ENCODE results near the gene POU3F3.

Gene POU3F3

DNA sequence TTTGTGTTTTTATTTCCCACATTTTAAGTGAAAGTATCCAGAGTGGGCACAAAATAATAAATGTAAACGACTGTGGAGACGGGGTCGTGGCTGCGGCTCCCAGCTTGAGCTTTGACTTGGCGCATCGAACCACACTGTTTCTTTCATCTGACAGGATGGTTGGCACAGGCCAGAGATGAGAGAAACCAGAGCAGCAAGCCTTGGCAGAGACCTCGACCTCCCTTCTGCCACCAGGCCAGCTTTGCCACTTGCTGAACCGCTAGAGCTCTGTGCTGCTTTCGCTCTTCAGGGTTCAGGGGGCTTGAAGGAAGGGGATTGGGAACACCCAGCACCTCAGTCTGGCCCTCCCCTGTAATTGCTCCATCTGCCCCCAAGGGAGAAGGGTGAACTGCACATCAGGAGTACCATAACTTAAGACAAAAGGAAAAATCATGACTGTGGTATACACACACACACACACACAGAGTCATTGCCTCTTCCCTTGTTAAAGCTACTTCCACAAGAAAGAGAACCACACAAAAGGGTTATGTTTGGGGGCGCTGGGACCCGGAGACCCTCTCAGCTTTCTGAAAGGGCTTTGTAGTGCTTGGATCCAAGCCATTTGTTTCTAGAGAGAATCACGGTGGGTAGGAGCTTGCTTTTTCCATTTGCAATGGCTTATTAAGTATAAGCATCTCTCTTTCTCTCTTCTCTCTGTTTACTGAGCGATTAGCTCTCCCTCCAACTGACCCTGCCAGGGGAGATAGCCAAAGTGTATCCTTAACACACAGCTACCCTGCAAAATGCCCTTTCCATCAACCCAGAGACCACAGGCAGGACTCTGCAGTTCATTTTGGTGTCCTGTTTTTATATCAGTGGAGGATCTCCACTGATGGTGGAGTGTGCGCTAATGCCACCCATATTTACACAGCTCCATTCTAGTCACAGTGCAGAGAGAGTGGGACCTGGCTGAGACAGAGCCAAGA, 23.0 kb downstream of the POU3F3 start:
- no peak for DNase-seq (ENCODE audit: low read depth)

DNA sequence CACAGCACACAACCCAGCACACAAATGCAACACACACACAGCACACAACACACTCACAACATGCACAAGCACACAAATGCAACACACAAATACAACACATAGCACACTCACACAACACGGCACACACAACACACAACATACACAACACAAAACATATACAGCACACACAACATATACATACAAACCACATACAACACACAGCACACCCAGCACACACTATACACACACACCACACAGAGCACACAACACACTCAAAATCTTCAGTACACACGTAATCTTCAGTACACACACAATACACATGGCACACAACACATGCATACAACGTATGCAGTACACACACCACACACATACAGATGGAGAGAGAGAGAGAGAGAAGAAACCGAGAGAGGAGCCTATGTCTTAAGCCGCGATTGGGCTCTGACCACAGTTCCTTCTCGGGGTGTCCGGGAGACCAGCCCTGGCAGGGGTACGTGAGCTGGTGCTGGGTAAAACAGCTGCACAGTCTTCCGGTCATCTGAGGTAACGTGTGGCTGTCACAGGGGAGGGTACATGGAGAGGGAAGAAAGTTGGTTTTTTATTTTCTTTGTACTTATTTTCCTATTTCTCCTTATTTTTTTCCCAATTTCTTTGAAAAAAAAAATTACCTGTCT, 25.1 kb downstream of the POU3F3 start:
- DNase-seq (ENCODE audit: low read depth) = no peak

DNA sequence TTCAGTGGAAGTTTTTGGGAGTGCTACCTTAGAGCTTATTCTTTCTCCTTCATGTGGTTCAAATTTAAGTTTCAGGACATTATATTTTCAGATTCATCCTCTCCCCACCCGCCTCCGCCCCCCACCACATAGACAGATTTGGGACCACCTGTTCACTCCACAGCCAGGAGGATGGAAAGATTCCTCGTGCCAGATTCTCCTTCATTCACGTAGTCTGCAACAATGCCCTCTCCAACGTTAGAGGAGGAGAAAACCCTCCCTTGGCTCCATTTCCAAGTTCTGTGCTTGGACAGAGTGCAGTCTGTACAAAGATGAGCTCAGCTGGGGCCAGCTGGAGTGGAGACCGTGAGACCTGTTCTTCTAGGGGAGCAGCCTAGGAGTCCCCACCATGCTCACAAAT, 26.2 kb downstream of the POU3F3 start:
- DNase-seq (ENCODE audit: low read depth) = no peak

DNA sequence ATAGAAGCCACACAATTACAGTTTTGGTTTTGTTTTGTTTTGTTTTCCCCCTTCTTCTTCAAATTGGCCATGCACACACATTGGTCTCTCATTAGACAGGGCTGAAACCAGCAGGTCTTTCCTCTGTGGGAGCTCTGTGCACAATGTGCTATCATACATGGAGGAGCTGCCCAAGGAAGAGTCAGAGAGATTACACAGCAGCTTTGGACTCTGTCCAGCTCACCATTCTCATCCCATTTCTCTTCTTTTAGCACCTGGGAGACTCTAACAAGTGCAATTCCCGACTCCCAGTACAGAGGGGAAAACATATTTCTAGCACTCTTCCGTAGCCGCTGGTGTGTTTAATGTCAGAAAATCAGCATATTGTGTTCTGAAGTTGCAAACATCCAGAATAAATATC, 29.4 kb downstream of the POU3F3 start:
- no peak for DNase-seq (ENCODE audit: low read depth)

DNA sequence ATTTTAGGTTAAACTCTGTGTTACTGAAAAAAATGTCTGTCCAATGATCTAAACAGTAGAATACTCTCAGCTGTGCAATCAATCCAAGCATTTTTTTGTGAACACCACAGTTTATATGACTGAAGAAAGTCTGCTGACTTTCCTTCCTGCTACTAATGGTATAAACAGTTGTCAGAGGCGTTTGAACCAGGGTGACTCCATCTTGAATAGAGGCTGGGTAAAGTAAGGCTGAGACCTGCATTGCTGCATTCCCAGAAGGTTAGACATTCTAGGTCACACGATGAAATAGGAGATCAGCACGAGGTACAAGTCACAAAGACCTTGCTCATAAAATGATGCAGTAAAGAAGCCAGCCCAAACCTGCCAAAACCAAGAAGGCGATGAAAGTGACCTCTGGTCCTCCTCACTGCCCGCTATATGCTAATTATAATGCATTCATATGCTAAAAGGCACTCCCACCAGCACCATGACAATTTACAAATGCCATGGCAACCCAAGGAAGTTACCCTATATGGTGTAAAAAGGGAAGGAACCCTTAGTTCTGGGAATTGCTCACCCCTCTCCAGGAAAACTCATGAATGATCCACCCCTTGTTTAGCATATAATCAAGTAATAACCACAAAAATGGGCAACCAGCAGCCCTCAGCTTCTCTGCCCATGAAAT, 31.3 kb downstream of the POU3F3 start:
- DNase-seq (ENCODE audit: low read depth) = no peak

DNA sequence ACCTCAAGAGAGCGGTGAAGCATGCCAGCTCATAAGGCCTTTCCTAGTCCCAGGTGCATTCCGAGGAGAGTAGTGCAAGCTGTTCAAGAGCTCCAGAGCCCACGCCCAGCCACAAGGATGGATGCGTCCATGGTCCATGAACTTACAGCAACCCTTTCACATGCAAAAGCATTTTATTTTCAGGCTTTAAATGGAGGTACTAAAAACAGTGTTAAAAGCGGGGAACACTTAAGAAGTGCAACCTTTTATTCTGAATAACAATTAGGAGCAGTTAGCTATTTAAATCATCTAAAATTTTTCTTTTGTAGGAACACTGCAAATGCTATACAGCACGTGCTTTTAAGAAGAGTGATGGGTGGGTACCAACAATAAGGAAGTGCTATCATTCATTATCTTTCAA, 33.8 kb downstream of the POU3F3 start:
- no peak for DNase-seq (ENCODE audit: low read depth)

DNA sequence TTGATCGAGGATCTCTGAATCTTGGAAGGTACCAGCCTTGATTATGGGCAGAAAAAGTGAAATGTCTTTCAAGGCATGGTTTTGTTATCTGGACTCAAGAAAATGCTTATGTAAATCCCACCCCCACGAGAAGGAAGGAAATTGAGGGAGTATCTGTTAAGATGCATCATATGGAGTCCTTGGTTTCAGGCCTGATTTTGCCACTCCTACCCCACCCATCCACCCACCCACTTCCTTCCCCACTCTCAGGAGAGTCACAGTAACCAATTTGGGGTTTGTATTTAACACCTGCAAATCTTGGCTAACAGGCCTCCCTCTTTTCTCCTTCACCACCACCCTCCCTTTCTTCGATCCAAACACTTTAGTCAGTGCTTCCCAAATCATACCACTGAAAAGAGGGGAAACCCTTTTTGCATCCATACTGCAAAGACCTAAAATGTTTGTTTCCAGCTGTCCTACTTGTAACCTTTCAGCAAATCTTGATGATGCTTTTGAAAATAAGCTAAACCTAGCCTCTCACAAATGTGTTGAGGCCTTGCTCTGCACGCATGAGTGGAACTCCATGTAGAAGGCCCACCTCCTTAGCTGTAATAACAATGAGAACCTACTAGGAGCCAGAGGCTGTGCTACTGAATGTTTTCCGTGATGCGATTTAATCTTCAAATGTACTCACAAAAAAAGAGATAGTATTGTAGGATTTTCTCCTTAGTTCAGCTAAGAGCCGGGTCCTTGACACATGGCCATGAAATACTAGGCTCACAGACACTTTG, 34.8 kb downstream of the POU3F3 start:
- DNase-seq (ENCODE audit: low read depth) = no peak

DNA sequence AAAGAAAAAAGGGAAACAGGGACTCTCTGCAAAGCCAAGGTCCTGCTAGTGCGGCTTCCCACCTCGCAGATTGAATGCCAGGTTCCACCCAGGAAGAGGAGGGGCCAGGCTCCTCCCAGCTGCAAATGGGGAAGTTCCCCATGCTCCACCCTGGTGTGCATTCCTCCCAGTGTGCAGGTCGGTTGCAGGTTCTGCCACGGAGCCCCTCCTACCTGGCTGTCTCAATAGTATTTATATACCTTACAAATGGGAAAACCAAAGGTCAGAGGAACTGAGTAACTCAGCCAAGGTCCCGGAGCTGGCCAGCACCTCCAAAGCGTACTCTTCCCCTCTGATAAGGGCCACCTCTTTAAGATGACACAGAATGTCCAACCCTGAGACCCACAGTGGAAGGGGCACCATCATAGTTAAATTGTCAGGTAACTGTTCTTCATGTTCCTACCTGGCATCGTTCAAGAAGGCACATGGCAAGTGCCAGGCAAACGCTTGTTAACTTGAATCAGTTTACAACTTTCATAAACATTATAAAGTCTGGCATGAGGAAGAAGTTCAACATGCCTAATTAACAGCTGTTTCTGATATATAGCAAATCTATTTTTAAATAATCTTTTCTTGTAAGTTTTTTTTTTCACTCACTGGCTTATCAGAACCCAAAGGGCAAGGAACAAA, 35.5 kb downstream of the POU3F3 start:
- DNase-seq (ENCODE audit: low read depth) = no peak

DNA sequence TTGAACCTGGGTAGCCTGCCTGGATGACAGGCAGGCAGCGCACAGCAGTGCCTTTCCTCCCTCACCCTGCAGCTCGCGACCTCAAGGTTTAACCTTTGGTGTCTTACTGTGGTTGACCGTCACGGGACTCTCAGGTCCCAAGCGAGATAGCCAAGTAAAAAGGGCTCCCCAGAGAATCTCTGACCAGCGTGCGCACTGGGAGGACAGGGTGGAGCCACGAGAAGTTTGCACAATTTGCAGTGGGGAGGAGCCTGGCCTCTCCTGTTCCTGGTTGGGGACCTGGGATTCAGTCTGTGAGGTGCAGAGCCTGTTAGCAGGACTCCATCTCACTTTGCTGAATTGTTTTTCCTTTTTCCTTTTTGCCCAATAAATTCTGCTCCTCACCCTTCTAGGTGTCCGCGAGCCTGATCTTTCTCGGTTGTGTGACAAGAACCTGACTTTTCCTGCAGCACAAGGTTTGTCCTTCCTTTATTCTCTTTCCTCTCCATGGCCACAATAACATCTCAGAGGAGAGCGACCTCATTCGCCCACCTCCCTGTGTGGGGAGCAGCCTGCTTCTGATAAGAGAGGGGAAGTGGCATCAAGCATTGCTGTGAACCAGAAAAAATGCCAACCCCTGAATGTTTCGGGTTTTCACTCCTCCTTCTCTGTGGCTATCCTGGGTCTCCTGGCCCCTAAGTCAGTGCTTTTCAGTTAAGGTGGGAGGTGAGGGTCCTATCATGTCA, 36.2 kb downstream of the POU3F3 start:
- DNase-seq (ENCODE audit: low read depth) = no peak

DNA sequence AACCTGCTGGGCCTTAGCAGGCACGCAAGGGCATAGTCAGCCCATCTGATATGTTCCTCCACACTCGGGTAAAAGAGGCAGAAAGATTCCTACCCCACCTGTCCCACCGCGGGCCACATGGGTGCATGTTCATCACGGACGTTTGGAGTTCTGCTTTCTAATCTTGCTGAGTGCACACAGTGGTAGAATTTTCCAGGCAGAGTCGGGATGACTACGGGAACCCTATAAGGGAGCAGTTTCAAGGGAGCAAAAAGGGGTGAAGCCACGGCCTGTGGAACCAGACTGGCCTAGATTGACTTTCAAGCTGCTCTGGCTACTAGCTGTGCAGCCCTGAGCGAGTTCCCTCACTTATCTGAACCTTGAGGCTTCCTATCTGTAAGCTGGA, 36.8 kb downstream of the POU3F3 start:
- DNase-seq (ENCODE audit: low read depth) = no peak

DNA sequence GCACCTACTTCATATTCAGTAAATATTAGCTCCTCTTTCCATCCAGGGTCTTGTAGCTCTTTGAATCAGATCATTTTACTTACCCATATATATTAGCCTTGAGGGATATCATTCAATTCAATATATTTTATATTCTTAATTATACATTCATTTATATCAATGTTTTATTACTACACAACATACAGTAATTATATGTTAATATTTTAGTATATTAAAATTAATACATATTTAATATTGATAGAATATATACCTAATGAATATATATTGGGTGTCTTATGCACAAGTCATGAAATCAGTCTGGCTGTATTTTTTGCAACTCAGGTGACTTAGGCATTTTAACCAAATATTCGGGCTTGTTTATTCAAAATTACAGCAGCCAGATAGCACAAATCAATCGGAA, 37.2 kb downstream of the POU3F3 start:
- no peak for DNase-seq (ENCODE audit: low read depth)

DNA sequence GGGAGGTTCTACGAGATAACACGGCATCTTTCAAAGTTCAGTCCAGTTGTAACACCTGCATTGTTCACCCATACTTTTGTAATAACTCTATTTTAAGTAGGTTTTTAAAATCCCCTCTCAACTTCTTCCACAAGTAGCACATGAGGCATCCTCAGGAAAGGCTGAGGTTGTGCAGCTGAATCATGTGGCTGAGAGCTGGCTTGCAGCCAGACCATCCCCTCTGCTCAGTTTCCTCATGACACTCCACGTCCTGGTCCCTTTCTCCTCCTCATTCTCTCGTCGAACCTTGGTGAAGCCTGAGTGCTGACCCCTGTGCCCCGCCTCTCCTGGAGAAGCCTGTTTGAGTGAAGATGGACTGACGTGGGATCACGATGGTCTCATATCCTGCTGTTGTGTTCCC, 42.5 kb downstream of the POU3F3 start:
- no peak for DNase-seq (ENCODE audit: low read depth)

DNA sequence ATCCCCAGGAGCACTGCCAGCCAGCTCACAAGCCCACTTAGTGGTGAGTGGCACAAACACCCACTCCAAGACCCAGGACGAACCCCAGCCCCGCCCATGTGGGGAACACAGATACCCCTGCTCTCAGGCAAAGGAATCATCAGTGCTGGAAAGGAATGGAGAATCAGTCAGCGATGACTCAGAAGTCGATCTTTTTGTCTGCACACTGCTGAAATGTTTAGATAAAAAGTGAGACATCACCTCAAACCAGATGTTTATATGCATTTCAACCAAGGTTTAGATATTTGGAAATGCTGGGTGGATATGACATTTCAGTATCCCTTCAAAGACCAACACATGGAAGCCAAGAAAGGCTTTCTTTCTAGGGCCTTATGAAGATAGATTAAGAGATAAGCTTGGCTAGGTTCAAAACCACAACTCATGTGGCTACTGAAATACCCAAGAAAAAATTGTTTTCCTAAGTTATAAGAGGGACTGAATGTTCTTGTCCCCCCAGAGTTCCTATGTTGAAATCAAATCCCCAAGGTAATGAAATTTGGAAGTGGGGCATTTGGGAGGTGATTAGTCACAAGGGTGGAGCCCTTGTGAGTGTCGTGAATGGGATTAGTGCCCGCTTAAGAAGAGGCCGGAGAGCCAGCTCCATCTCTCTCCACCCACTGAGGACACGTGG, 43.7 kb downstream of the POU3F3 start:
- peak; percentile 23 for DNase-seq (ENCODE audit: low read depth)

DNA sequence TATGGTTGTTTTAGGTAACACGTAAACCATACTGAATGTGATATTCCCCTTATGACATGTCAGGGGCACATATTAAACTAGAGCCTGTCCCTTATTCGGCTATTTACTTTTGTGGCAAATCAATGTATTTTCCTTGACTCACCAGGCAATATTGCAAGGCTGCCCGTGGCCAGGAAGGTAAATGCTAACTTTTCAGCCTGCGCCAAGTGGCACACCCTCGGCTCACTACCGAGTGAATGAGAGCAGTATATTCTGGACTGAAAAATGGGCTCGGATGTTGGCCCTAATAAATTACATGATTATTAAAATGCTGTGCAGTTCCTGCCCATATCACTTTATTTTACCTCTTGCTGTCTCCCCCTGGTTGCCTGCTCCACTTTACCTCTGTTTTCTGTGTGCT, 46.7 kb downstream of the POU3F3 start:
- DNase-seq (ENCODE audit: low read depth) = no peak

DNA sequence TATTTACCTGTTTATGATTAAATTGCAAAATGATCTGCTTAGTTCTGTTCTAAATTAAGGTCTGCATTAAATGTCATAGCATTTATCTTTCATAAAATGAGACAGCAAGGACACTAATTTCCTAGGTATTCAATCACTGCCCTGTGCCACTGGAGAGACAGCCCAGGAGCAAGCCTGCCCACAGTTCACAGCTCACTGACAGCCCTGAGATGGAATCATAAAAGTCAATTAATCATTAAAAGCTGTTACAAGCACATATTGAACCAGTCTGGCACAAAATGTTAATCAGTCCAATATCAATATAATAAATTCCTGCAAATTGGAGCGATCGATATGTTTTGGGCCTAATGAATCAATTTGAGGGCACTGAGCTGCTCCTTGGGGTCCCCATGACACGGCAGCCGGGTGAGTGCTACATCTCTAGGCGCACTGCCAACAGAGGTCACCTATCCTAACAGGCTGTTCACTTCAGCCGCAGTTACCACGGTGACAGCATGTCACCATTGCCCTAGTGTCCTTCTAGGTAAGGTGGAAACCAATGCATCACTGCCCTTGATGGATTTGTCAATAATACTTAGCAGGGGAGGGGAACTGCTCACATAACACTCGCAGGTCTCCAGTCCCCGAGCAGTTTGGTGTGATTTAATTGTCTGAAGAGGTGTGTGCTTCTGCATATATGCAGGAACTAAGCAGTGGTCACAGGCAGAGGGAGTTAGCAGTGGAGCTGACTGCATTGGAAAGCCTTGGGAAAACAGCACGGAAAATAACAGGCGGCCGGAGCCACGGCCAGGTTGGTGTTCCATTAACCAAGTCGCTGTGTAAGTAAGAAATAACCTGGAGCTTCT, 47.3 kb downstream of the POU3F3 start:
- no peak for DNase-seq (ENCODE audit: low read depth)

DNA sequence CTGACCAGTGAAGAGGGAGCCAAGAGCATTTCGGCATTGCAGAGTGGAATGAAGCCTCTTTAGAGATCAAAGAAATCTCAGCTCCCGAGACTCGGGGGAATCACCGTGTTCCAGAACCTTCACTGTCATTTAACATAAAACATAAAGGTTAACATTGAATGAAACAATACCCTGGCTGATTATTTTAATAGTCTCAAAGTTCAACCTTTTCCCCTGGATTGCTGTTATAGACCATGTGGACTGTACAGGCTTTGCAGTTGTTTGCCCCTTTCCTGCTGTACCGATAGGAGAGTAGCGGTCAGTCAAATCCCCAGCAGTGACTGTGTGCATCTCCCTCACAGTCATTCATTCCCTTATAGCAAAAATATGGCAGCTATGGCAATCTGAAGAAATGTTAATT, 48.4 kb downstream of the POU3F3 start:
- no peak for DNase-seq (ENCODE audit: low read depth)
